ENCODE measurements around the gene CAND2. TPM values are rescaled to one million over a fixed set of nuclear protein-coding genes. Genes with fewer than 3 reads are reported as not detected.

The CAND2 gene
- 25.7 TPM for total RNA-seq

DNA sequence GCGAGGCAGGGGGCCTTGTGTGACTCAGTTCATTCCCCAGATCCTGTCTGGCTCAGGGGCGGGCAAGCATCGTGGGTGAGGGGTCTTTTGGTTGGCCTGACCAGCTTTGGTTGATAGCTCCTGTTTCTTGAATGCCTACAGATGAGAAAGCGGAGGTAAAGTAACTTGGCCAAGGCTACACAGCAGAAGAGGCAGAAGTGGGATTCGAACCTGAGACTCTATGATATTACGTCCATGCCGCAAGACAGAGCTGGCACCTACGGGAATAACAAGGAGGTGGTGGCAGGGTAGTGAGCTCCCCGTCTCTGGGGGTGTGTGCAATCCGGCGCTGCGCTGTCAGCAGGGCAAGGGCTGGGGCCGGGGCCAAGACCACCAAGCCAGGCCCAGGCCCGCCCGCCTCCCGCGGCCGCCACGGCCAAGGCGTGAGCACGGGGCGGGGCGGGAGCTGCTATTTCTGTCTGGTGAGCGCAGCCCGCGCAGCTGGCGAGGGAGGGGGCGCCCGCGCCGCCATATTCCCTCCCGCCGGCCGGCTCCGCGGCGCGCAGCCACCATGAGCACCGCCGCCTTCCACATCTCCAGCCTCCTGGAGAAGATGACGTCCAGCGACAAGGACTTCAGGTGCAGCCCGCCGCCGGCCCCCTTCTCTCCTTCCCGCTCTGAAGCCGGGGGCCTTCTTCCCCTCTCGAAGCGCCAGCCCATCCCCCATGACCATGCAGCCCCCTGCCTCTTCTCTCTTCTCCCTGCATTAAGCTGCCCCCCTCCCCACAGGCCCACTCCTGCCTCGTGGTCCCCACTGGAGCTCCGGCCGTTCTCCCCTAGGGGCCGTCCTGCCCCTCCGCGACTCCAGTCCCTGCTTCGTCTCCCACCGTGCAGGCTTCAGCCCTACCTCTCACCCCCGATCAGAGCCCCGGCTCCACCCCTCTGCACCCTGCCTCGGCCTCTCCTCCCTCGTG lies at the start of gene CAND2:
Gene CAND2, plus strand, starts transcription at position 510 of the 953 bp plus-strand sequence. Its CDS starts 41 bp downstream, at position 551.

DNA sequence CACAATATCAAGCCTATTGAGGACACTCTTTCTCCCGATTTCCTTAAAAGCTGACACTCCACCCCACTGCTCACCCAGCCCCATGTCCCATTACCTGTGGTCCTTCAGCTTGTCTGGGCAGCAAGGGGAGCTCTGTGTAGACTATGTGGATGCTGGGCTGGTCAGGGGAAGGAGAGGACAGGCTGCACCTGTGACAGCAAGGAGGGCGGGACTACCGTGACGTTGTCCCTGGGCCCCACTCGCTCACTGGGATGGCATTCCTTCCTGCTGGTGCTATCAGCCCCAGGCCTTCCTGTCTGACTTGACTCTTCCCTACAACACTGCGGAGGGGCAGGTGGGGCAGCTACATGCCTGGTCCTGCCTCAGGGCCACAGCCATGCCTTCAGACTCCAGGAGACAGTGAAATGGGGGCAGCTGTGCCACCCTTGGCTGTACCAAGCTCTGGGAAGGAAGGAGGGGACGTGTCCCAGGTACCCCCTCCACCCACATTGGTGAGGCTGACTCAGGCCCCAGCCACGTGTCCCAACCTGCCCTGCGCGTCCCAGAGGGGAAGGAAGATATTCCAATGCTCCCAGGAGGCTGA lies 37.3 kb upstream of the CAND2 start, which contains the start of gene TMEM40:
Gene TMEM40, minus strand, starts transcription at position 163 of the 583 bp plus-strand sequence. CDS start 9,427 bp downstream, outside the sequence.

DNA sequence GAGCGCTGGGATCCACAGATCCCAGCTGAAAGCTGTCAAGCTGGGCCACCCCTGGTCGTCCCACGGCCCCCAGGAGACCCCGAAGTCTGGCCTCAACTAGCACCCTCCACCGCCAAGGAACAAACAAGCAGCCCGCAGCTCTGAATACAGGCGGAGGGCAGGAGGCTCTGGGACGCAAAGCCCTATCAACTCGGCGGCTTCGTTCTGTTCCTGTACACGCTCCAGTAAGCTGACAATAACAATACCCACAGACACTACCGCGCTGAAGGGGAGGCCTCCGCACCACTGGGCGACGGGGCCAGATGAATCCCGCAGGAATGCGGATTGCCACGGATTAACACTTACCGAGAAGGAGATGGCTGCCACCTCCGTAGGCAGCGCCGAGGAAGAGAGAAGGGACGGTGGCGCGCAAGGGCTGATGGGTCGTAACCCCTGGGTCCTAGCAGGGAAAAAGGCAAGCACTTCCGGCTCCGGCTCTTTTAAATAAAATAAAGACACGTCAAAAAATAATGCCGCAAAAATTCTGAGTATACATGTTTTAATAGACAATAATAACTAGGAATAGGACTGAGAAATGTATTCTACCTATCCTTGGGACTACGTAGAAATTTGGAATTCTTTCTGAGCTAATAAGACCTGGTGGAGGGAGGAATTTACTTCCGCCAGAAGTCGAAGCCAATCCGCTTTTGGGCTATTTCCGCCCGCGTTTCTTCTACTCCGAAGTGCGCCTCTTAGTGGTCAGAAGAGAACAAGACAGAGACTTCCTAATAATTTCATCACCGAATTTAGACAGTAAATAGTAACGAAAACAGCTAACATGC lies 44.9 kb downstream of the CAND2 start, which contains the start of gene RPL32:
Gene RPL32, minus strand, starts transcription at position 417 of the 821 bp plus-strand sequence. CDS start 1,328 bp downstream, outside the sequence.

Small RNAs within 50 kb of the gene (small RNA-seq; reads per million reads assigned to genes)
- not detected for gene AC034198.1 (ENCODE audit: low replicate concordance)

Other genes starting within 250 kb of the CAND2 start
- 38.2 TPM for gene MKRN2, start 239.6 kb upstream of the CAND2 start, total RNA-seq
- 316 TPM for gene RAF1, start 132.6 kb upstream of the CAND2 start, total RNA-seq
- gene TMEM40, start 37.4 kb upstream of the CAND2 start, total RNA-seq = not detected
- 1,335 TPM for gene RPL32, start 44.9 kb downstream of the CAND2 start, total RNA-seq

All from parietal lobe (tissue), 2 donors.